ENCODE measurements around the gene NOS1AP.

NOS1AP gene

GRCh38 chr1:162141281-162142054, 72.0 kb downstream of the NOS1AP start:
- DNase-seq, result no peak

DNA sequence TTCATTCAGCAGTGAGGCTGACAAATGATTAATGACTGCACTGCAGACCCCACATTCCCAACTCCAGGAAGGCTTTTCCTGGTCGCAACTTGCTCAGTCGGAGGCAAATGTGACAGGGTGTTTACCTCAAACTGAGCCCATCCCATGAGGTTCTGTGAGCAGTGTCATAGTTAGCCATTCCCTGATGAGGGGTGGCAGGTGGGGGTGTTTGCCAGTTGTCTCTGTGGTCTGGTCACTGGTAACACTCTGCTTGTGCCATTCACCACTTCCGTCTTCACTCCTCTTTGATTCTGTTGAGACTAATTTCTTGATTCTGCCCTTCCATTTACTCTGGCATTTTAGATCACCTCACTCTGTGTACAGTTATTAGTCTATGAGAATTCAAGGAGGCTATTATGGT, 73.5 kb downstream of the NOS1AP start:
- no peak for DNase-seq

GRCh38 chr1:162144268-162144667, 74.8 kb downstream of the NOS1AP start:
- no peak for DNase-seq

DNA sequence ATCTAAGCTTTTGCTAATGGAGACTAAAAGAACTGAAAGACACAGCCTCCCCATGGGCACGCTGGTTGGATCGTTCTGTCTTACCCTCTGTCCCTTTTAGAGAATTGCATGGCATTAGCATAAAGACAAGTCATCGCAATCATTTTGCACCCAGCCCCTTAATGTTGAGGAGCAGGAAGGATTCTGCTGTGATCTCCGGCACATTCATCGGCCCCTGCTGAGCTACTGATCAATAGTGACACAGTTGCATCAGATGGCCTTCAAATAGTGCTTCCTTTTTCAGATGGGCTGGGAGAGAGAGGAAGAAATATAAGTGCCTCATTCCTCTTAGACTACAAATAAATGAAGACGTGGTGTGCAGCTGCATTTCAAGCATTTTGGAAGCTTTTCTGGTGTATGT, 75.4 kb downstream of the NOS1AP start:
- no peak for DNase-seq

DNA sequence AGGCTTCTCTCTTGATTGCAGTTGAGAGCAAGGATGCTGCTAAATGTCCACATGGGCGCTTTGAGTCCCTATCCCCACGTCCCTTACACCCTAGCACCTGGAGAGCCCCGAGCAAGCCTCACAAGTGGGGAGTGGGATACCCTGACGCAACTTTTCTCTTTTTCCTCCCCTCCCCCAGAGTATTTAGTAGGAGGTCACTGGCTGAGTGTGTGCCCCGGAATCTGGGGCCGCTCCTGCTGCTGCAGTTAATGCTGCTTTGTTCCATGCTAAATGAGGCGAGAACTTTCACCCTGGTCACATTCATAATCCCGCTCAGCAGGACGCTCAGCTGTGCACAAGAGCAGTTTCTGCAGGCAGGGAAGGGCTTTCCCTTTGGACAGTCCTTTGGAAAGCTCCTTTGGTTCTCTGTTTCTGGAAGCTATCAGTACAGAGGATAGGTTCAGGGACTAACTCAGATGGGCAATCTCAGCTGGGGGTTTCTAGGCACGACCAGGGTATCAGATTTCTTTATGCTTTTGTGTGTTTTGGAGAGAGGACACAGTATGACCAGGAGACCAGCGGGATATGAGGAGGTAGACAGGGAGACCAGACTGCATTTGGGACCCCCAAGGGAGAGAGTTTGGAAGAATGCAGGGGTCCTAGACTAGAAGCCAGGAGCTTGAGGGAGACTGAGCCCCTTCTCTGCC, 75.9 kb downstream of the NOS1AP start:
- DNase-seq, result no peak

- no peak for DNase-seq
Observed at GRCh38 chr1:162145966-162146696, 76.6 kb downstream of the NOS1AP start.

GRCh38 chr1:162147760-162148159, 78.3 kb downstream of the NOS1AP start:
- no peak for DNase-seq

DNA sequence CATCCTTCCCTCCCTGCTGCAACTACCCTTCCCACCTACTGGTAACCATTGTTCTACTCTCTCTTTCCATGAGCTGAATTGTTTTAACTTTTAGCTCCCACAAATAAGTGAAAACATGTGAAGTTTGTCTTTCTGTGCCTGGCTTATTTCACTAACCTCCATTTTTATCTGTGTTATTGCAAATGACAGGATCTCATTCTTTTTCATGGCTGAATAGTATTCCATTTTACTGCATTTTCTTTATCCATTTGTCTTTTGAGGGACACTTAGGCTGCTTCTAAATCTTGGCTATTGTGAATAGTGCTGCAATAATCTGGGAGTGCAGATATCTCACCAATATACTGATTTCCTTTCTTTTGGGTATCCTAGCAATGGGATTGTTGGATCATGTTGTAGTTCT, 80.6 kb downstream of the NOS1AP start:
- DNase-seq, result no peak

DNA sequence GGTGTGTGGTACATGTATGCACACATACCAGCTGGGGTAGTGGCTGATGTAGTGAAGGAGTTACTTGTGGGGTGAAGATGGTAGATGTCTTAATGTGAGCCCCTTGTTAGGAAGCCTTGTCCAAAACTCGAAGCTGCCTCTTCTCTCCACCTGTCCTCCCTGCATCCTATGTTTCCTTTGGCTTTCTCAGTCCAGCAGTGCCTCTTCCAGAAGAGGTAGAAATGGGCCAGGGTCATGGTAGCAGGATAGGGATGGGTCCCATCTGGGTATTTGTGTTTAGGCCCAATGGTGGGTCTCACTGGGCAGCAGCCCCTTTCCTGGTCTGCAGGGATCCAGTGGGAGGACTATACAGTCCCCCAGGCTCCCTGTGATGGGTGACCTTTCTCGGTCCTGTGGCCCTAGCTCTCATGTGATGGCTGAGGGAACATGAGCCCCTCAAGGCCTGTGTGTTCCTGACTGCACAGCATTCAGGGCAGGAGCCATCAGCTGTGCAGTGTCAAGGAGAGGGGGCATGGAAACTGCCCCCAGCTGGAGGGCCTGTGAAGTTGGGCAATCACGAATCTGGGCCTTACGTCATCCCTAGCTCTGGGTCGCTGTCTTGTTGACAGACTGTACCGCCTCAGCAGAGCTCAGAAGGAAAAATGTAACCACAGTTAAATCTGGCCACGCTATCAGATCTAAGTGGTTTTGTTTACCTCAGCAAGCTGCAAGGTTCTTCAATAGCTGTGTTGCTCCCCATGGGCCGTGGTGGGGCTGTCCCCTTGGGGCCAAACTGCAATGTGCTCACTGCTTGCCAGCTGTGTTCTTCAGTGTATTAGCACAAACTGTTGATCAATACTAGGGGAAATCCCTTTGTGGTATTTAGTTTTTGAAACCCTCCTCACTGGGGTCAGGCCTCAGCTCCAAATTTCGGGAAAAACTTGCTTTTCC, 82.7 kb downstream of the NOS1AP start:
- DNase-seq, result no peak

GRCh38 chr1:162153374-162153773, 83.9 kb downstream of the NOS1AP start:
- no peak for DNase-seq

GRCh38 chr1:162157469-162157868, 88.0 kb downstream of the NOS1AP start:
- DNase-seq, result no peak

DNA sequence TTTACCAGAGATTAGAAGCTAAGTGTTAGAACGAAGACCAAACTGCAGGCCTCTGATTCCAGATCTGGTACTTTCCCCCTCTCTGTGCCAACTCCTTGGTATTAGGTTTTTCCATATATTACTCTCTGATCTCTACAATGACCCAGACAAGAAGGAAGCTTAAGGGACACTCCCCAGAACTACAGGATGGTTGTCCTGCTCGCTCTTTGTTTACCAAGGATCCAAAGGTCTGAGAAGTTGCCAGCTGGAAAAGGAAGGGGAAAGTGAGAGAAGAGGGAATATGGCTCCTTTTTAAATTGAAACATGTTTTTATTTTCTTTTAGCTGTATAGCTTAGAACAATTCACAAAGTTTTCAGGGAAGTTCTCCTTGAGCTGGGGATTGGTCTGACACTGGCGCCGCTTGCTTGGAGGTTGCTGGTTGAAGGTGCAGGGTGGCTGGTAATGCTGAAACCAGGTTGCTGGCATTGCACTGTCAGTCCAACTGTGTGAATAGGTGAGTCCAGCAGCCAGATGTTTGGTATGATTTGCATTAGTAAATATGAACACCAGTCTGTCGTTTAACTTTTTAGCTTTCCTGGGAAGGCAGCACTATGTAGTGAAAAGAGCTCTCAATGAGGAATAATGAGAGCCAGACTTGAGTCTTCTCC, 89.3 kb downstream of the NOS1AP start:
- no peak for DNase-seq

DNA sequence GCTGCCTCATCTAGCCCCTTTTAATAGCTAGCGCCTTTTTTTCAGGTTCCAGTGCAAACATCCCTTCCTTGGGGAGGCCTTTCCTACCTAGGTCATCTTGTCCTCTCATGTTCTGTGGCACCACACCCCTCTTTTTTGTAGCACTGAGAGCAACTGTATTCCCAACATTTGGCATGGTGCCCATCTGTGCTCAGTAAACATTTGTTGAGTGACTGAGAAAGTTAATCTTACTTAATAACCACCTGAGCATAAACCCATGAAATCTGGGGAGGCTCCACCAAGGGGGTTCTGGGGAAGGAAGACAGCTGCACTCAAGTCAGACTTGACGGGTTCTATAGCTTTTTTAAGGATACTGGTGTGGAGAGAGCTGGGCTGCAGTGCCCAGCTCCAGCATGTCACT, 90.0 kb downstream of the NOS1AP start:
- no peak for DNase-seq

DNA sequence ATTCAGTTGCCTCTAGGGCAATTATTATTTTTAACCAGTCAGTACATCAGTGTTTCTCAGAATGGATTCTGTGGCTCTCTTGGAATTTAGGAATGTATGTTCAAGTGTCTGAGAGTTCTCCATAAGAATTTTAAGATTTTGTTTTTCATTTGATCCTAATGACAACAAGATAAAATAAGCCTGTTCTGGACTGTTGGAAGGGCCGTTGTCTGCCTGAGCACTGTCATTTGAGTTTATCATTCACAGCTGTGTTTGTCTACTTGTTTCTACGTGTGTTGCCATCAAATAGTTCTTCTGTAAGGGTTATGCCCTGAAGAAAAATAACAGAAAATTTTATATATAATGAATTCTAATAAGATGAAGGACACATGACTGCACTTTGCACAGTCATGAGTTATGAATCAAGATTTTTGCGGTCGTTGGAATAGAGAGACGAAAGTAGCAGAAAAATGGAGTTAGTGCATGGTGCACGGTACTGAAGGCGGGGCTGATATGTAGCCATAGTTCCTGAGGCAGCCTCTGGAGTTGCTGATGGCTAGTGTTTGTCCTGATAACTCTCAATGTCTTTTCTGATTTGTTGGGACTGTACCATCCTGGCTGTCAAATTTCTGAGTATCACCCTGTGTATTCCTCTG, 92.5 kb downstream of the NOS1AP start:
- no peak for DNase-seq

DNA sequence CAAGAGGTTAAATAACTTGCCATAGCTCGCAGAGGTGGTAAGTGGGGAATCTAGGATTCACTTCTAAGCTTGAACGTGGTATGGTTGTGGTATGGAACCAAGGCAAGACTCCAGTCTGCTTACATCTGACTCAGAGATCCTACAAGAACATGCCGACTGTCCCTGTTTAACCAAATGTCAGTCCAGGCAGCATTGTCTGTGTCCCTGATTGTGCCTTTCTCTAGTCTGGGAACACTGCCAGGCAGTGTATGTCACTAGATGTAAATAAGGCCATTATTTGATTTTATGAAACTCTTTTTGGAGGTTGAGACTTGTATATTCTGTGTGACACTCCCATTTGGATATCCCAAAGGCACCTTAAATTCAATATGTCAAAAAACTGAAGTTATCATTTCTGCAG, 96.0 kb downstream of the NOS1AP start:
- DNase-seq, result no peak

- DNase-seq, result no peak
Observed at GRCh38 chr1:162166917-162167615, 97.6 kb downstream of the NOS1AP start.

GRCh38 chr1:162168261-162168660, 98.8 kb downstream of the NOS1AP start:
- DNase-seq, result no peak

DNA sequence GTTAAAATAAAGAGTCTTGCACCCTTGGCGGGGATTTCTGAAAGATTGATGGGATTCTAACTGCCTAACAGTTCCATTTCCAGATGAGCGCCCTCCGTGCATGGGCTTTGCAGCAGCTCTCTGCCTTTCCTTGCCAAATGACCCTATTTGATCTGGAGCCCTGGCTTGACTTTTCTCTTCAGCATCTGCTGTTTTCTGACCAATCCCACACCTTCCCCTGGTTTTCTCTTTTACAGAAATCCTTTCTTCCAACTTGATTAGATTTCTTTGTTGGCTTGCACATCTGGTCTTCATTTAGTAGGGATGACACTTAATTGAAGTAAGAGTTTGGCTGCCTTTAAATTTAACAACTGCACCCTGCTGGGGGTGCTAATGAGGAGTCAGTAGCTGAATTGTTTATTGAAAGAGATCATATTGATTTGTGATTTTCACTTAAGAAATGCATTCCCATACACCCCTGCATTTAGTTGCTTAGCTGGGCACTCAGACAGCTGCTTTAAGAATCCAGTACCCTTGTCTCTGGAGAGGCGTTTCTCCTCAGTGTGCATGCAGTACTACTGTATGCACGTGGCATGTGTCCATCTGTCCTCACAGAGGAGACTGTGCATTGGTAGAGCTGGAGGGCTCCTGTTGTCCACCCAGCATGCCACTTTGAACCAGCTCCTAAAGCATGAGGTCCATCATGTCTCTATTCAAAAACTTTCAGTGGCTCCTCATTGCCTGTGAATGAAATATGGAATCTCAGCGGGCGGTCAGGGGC, 99.7 kb downstream of the NOS1AP start:
- no peak for DNase-seq

DNA sequence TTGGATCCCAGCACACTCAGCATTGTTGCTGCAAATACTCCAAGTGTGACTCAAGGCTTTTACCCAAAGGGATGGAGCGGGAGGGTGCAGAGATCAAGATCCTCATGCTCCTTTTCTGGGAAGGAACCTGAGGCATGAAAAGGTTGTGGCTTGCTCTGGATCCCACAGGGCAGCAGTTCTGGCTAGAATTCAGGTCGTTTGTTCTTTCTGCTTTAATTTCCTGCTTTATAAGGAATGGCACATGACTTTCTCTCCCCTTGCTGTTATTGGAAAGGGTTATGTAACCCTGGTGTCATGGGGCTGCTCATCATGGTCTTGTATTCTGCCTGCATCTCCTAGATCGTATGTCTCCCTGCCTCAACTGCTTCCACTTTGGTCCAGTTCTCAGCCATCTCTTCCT, 101.6 kb downstream of the NOS1AP start:
- DNase-seq, result no peak

All from activated CD8-positive, alpha-beta memory T cell treated with anti-CD3 and anti-CD28 coated beads for 24 hours (primary cell).